HG02678 (cell line): ENCODE data around the gene LIG1.
"Not testable (repeated sequence)": the region's sequence is repeated elsewhere in the genome, so short reads cannot be mapped to it uniquely, and the experiment has no call there.

Source experiments
- ATAC-seq: cut with Tn5 transposase; IDR thresholded peaks from one replicate; pipeline ENCODE4 v1.9.1; 2021; ENCODE audit warnings: mild to moderate bottlenecking, moderate library complexity; ENCODE audit not compliant: unreplicated experiment

The LIG1 gene

GRCh38 chr19:48122421-48122820, 47.7 kb downstream of the LIG1 start:
- ATAC-seq: no peak

GRCh38 chr19:48121909-48122371, 48.2 kb downstream of the LIG1 start:
- ATAC-seq: no peak

GRCh38 chr19:48121066-48121465, 49.1 kb downstream of the LIG1 start:
- ATAC-seq: no peak

- ATAC-seq: no peak
These were observed 49.6 kb downstream of the LIG1 start for GRCh38 chr19:48120505-48120904.

GRCh38 chr19:48118131-48118517, 52.0 kb downstream of the LIG1 start:
- ATAC-seq: no peak

GRCh38 chr19:48117515-48118130, 52.5 kb downstream of the LIG1 start:
- no peak for ATAC-seq

GRCh38 chr19:48113190-48113917, 56.8 kb downstream of the LIG1 start:
- no peak for ATAC-seq

GRCh38 chr19:48111280-48111679, 58.9 kb downstream of the LIG1 start:
- ATAC-seq: no peak

- peak; percentile 63 for ATAC-seq
These were observed 59.7 kb downstream of the LIG1 start, which contains the start of gene PLA2G4C for GRCh38 chr19:48110350-48110966. Gene PLA2G4C (minus strand): TSS chr19:48110817. CDS start chr19:48106529, 4,288 bp downstream.

GRCh38 chr19:48108997-48109782, 61.0 kb downstream of the LIG1 start:
- no peak for ATAC-seq

- ATAC-seq: no peak
These were observed 66.2 kb downstream of the LIG1 start for GRCh38 chr19:48103922-48104321.

- ATAC-seq: no peak
These were observed 67.0 kb downstream of the LIG1 start for GRCh38 chr19:48102870-48103751.

GRCh38 chr19:48095612-48096175, 74.5 kb downstream of the LIG1 start:
- no peak for ATAC-seq

GRCh38 chr19:48094855-48095203, 75.3 kb downstream of the LIG1 start:
- no peak for ATAC-seq

- ATAC-seq: no peak
These were observed 75.9 kb downstream of the LIG1 start for GRCh38 chr19:48094129-48094854.

GRCh38 chr19:48091111-48091718, 78.9 kb downstream of the LIG1 start:
- ATAC-seq: not testable (repeated sequence)

- no peak for ATAC-seq
These were observed 79.8 kb downstream of the LIG1 start for GRCh38 chr19:48090281-48090802.

GRCh38 chr19:48088991-48089390, 81.2 kb downstream of the LIG1 start:
- not testable (repeated sequence) for ATAC-seq
